CD8-positive, alpha-beta memory T cell (primary cell): ENCODE measurements around the gene ALDH1A2. TPM values are rescaled to one million over a fixed set of nuclear protein-coding genes. Genes with fewer than 3 reads are reported as not detected.
"Not testable (repeated sequence)": the region's sequence is repeated elsewhere in the genome, so short reads cannot be mapped to it uniquely, and the experiment has no call there.

Experiments
- CTCF ChIA-PET: fragments of 350-600 bp; sonication (Branson Sonifier 250); formaldehyde crosslinking; loops from one replicate; lab custom pipeline; 2021; ENCODE audit warnings: antibody characterized with exemption; lab: Charles Lee
- POLR2A ChIA-PET: fragments of 350-600 bp; sonication (Branson Sonifier 250); formaldehyde crosslinking; loops from one replicate; lab custom pipeline; 2021; ENCODE audit warnings: antibody characterized with exemption; lab: Charles Lee
- DNase-seq, 5 donors: peaks; one replicate each; pipeline versions ENCODE4 v3.0.0 to v3.0.0-alpha.2; 2020 to 2022; ENCODE audit warnings: mixed read lengths in 1 of 5
- H3K27ac ChIP-seq: one replicate; pipeline ENCODE4 v1.7.0; 2013; ENCODE audit warnings: low read depth, mild to moderate bottlenecking, low read length, moderate library complexity
- H3K27me3 ChIP-seq: 2 replicates; pipeline ENCODE4 v1.7.0; 2013; ENCODE audit warnings: low read length, mild to moderate bottlenecking; ENCODE audit not compliant: insufficient read depth, poor library complexity, severe bottlenecking
- H3K36me3 ChIP-seq: 2 replicates; pipeline ENCODE4 v1.7.0; 2013; ENCODE audit warnings: mild to moderate bottlenecking, low read length, moderate library complexity; ENCODE audit not compliant: insufficient read depth
- H3K4me1 ChIP-seq: 2 replicates; pipeline ENCODE4 v1.7.0; 2013; ENCODE audit warnings: mild to moderate bottlenecking, low read length, moderate library complexity; ENCODE audit not compliant: insufficient read depth
- H3K4me3 ChIP-seq: 2 replicates; pipeline ENCODE4 v1.7.0; 2013; ENCODE audit warnings: mild to moderate bottlenecking, low read length
- H3K9me3 ChIP-seq: 2 replicates; pipeline ENCODE4 v1.7.0; 2013; ENCODE audit warnings: mild to moderate bottlenecking, low read length
- H3K27ac Mint-ChIP-seq, 8 donors: one replicate each; pipeline ENCODE4 v1.8.0; 2020 to 2021; ENCODE audit warnings: mixed read lengths in 8 of 8, mild to moderate bottlenecking in 6 of 8, inconsistent platforms in 3 of 8, moderate library complexity in 3 of 8
- H3K27me3 Mint-ChIP-seq, 2 donors: one replicate each; pipeline ENCODE4 v1.8.0; 2020 to 2021; ENCODE audit warnings: mixed read lengths in 2 of 2, mild to moderate bottlenecking in 1 of 2, moderate library complexity in 1 of 2
- H3K36me3 Mint-ChIP-seq, 3 donors: one replicate each; pipeline ENCODE4 v1.8.0; 2020 to 2021; ENCODE audit warnings: mixed read lengths in 3 of 3, inconsistent platforms in 1 of 3, mild to moderate bottlenecking in 1 of 3
- H3K4me1 Mint-ChIP-seq, 3 donors: one replicate each; pipeline ENCODE4 v1.8.0; 2020 to 2021; ENCODE audit warnings: mixed read lengths in 3 of 3, inconsistent platforms in 1 of 3, mild to moderate bottlenecking in 1 of 3
- H3K4me3 Mint-ChIP-seq, 7 donors: one replicate each; pipeline ENCODE4 v1.8.0; 2020 to 2021; ENCODE audit warnings: mixed read lengths in 7 of 7, mild to moderate bottlenecking in 6 of 7, moderate library complexity in 4 of 7, inconsistent platforms in 2 of 7
- H3K9me3 Mint-ChIP-seq, 5 donors: one replicate each; pipeline ENCODE4 v1.8.0; 2020 to 2022; ENCODE audit warnings: mixed read lengths in 5 of 5, mild to moderate bottlenecking in 3 of 5, moderate library complexity in 2 of 5, inconsistent platforms in 1 of 5
- polyA plus RNA-seq: library from polyadenylated mRNA; unstranded; fragments of 300-500 nt; fragmentation: Illumina TruSeq; gene quantifications from one replicate; pipeline ENCODE4 v1.2.3, GENCODE V29; 2021
- total RNA-seq, 2 experiments: library from RNA; stranded (reverse); gene quantifications; one replicate each; pipeline ENCODE4 v1.2.3, GENCODE V29; 2021

Gene ALDH1A2
- total and polyA plus RNA-seq, 3 experiments from 2014 or later: 0.33 TPM; not detected in 2

- H3K4me3 Mint-ChIP-seq, H3K9me3 Mint-ChIP-seq, H3K27me3 ChIP-seq, H3K36me3 Mint-ChIP-seq, H3K4me3 ChIP-seq, H3K27ac ChIP-seq, H3K4me1 ChIP-seq, H3K9me3 ChIP-seq, DNase-seq, CTCF ChIA-PET, H3K36me3 ChIP-seq, POLR2A ChIA-PET, H3K27ac Mint-ChIP-seq, H3K4me1 Mint-ChIP-seq: not testable (repeated sequence)
- H3K27me3 Mint-ChIP-seq: peaks cover 9 to 44% of the 10 kb centered on the region in 2 donors
Measured at GRCh38 chr15:57999699-58000098, 65.8 kb downstream of the ALDH1A2 start.

- H3K4me1 Mint-ChIP-seq: no peaks in the 10 kb centered on the region
- POLR2A ChIA-PET: no interaction called here
Measured at GRCh38 chr15:57996561-57996960, 69.0 kb downstream of the ALDH1A2 start.

GRCh38 chr15:57994221-57995049, 71.1 kb downstream of the ALDH1A2 start:
- DNase-seq: no peak
- ChIA-PET CTCF (no interaction called here), POLR2A (no interaction called here)
- H3K4me3 Mint-ChIP-seq: no peak overlapping the region
- no peaks in the 10 kb centered on the region for H3K4me1 ChIP-seq
- H3K27ac ChIP-seq: no peak overlapping the region
- H3K27me3 Mint-ChIP-seq: peaks cover 10 to 53% of the 10 kb centered on the region in 2 donors
- H3K36me3 Mint-ChIP-seq: no peaks in the 10 kb centered on the region
- H3K27ac Mint-ChIP-seq: no peak overlapping the region
- no peaks in the 10 kb centered on the region for H3K27me3 ChIP-seq
- no peaks in the 10 kb centered on the region for H3K36me3 ChIP-seq
- H3K4me1 Mint-ChIP-seq: no peaks in the 10 kb centered on the region
- H3K4me3 ChIP-seq: no peak overlapping the region
- H3K9me3 ChIP-seq: no peaks in the 10 kb centered on the region
- peaks cover 0 to 5% (median 0%) of the 10 kb centered on the region in 5 donors for H3K9me3 Mint-ChIP-seq

More at GRCh38 chr15:57996561-57996960, 69.0 kb downstream of the ALDH1A2 start:
- no peaks in the 10 kb centered on the region for H3K36me3 ChIP-seq
- H3K27me3 ChIP-seq: no peaks in the 10 kb centered on the region
- H3K9me3 Mint-ChIP-seq: peaks cover 0 to 7% (median 0%) of the 10 kb centered on the region in 5 donors
- H3K4me1 ChIP-seq: no peaks in the 10 kb centered on the region
- CTCF ChIA-PET: no interaction called here
- DNase-seq: no peak
- no peak overlapping the region for H3K27ac ChIP-seq
- H3K4me3 ChIP-seq: no peak overlapping the region
- no peaks in the 10 kb centered on the region for H3K9me3 ChIP-seq
- no peak overlapping the region for H3K4me3 Mint-ChIP-seq
- H3K27ac Mint-ChIP-seq: no peak overlapping the region
- no peaks in the 10 kb centered on the region for H3K36me3 Mint-ChIP-seq
- H3K27me3 Mint-ChIP-seq: peaks cover 12 to 59% of the 10 kb centered on the region in 2 donors

GRCh38 chr15:57993409-57994145, 71.9 kb downstream of the ALDH1A2 start:
- ChIA-PET CTCF (no interaction called here), POLR2A (no interaction called here)
- peaks cover 10 to 44% of the 10 kb centered on the region in 2 donors for H3K27me3 Mint-ChIP-seq
- Histone ChIP-seq H3K27me3 (no peaks in the 10 kb centered on the region), H3K9me3 (no peaks in the 10 kb centered on the region), H3K27ac (no peak overlapping the region), H3K4me3 (no peak overlapping the region), H3K4me1 (no peaks in the 10 kb centered on the region), H3K36me3 (no peaks in the 10 kb centered on the region)
- H3K27ac Mint-ChIP-seq: no peak overlapping the region
- no peaks in the 10 kb centered on the region for H3K4me1 Mint-ChIP-seq
- no peaks in the 10 kb centered on the region for H3K36me3 Mint-ChIP-seq
- no peak overlapping the region for H3K4me3 Mint-ChIP-seq
- DNase-seq: no peak
- peaks cover 0 to 2% (median 0%) of the 10 kb centered on the region in 5 donors for H3K9me3 Mint-ChIP-seq

GRCh38 chr15:57992761-57993355, 72.7 kb downstream of the ALDH1A2 start:
- POLR2A ChIA-PET: no interaction called here

GRCh38 chr15:57973534-57973933, 92.0 kb downstream of the ALDH1A2 start:
- POLR2A ChIA-PET: no interaction called here
- Mint-ChIP-seq H3K4me3 (no peak overlapping the region), H3K9me3 (peaks cover 0 to 5% (median 0%) of the 10 kb centered on the region in 5 donors), H3K27me3 (peaks cover under 1 to 8% of the 10 kb centered on the region in 2 donors), H3K36me3 (peaks cover 0 to 1% (median 0%) of the 10 kb centered on the region in 3 donors), H3K4me1 (no peaks in the 10 kb centered on the region), H3K27ac (no peak overlapping the region)
- Histone ChIP-seq H3K9me3 (no peaks in the 10 kb centered on the region), H3K36me3 (no peaks in the 10 kb centered on the region), H3K27me3 (no peaks in the 10 kb centered on the region), H3K27ac (no peak overlapping the region), H3K4me1 (no peaks in the 10 kb centered on the region), H3K4me3 (no peak overlapping the region)
- no peak for DNase-seq
- CTCF ChIA-PET: no interaction called here

More at GRCh38 chr15:57992761-57993355, 72.7 kb downstream of the ALDH1A2 start:
- Mint-ChIP-seq H3K4me1 (no peaks in the 10 kb centered on the region), H3K27ac (no peak overlapping the region), H3K4me3 (no peak overlapping the region), H3K36me3 (no peaks in the 10 kb centered on the region), H3K27me3 (peaks cover 12 to 40% of the 10 kb centered on the region in 2 donors), H3K9me3 (peaks cover 0 to 2% (median 0%) of the 10 kb centered on the region in 5 donors)
- no peak overlapping the region for H3K27ac ChIP-seq
- H3K27me3 ChIP-seq: no peaks in the 10 kb centered on the region
- CTCF ChIA-PET: no interaction called here
- H3K36me3 ChIP-seq: no peaks in the 10 kb centered on the region
- no peak for DNase-seq
- no peaks in the 10 kb centered on the region for H3K9me3 ChIP-seq
- H3K4me1 ChIP-seq: no peaks in the 10 kb centered on the region
- no peak overlapping the region for H3K4me3 ChIP-seq

GRCh38 chr15:57972864-57973263, 92.6 kb downstream of the ALDH1A2 start:
- Mint-ChIP-seq H3K9me3 (peaks cover 0 to 5% (median 0%) of the 10 kb centered on the region in 5 donors), H3K27ac (no peak overlapping the region), H3K4me3 (no peak overlapping the region), H3K36me3 (peaks cover 0 to 1% (median 0%) of the 10 kb centered on the region in 3 donors), H3K4me1 (no peaks in the 10 kb centered on the region), H3K27me3 (peaks cover 4 to 9% of the 10 kb centered on the region in 2 donors)
- no peaks in the 10 kb centered on the region for H3K27me3 ChIP-seq
- POLR2A ChIA-PET: no interaction called here
- no peaks in the 10 kb centered on the region for H3K36me3 ChIP-seq
- H3K9me3 ChIP-seq: no peaks in the 10 kb centered on the region
- CTCF ChIA-PET: no interaction called here
- H3K4me1 ChIP-seq: no peaks in the 10 kb centered on the region
- H3K27ac ChIP-seq: no peak overlapping the region
- no peak for DNase-seq
- no peak overlapping the region for H3K4me3 ChIP-seq

- Histone ChIP-seq H3K4me1 (no peaks in the 10 kb centered on the region), H3K27me3 (no peaks in the 10 kb centered on the region), H3K36me3 (no peaks in the 10 kb centered on the region), H3K27ac (no peak overlapping the region), H3K4me3 (no peak overlapping the region), H3K9me3 (no peaks in the 10 kb centered on the region)
- Mint-ChIP-seq H3K36me3 (peaks cover 0 to 1% (median 0%) of the 10 kb centered on the region in 3 donors), H3K27me3 (peaks cover 4 to 15% of the 10 kb centered on the region in 2 donors), H3K4me1 (no peaks in the 10 kb centered on the region), H3K4me3 (no peak overlapping the region), H3K27ac (no peak overlapping the region), H3K9me3 (no peaks in the 10 kb centered on the region)
- ChIA-PET POLR2A (no interaction called here), CTCF (no interaction called here)
- no peak for DNase-seq
Measured at GRCh38 chr15:57969996-57970395, 95.5 kb downstream of the ALDH1A2 start.
